GM19395 (cell line): ENCODE data around the gene S100A16.
"Not testable (repeated sequence)": the region's sequence is repeated elsewhere in the genome, so short reads cannot be mapped to it uniquely, and the experiment has no call there.

ENCODE experiments used
- ATAC-seq: cut with Tn5 transposase; IDR thresholded peaks from one replicate; pipeline ENCODE4 v1.9.1; 2021; ENCODE audit warnings: mild to moderate bottlenecking, moderate library complexity; ENCODE audit not compliant: unreplicated experiment

S100A16 gene

GRCh38 chr1:153588033-153588432 lies 24.9 kb downstream of the S100A16 start:
- not testable (repeated sequence) for ATAC-seq

- no peak for ATAC-seq
These were observed 25.6 kb downstream of the S100A16 start for GRCh38 chr1:153587314-153587713.

DNA sequence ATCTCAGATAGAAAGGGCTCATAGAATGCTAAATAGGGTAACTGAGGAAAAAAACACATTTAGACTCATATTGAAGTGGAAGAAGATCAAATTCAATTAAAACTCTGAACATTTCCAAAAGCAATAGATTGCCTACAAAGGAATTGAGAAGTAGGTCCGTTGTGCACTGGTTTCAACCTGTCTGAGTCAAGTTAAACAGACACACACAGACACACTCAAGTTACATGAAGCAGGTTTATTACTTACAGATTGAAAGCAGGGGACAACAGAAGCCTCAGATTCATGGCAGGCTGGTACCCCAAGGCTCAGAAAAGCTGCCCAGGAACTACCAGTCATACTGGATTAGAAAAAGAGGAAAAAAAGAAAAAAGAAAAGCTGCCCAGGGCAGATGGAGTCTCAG lies 26.6 kb downstream of the S100A16 start:
- ATAC-seq: no peak

DNA sequence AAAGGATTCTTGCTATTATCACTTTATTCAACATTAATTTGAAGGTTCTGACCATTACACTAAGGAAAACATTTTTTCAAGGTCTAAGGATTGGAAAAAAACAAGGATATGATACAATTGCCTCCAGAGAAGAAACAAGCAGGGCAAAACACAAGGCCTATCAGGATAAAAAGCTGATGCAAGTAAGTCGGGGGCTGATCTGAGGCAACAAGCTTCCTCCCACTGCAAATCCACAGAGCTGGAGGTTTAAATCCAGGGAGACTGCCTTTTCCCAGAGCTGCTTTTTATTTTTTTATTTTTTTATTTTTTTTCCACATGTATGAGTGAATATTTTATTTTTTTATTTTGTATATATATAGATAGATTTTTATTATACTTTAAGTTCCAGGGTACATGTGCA lies 27.9 kb downstream of the S100A16 start:
- no peak for ATAC-seq

DNA sequence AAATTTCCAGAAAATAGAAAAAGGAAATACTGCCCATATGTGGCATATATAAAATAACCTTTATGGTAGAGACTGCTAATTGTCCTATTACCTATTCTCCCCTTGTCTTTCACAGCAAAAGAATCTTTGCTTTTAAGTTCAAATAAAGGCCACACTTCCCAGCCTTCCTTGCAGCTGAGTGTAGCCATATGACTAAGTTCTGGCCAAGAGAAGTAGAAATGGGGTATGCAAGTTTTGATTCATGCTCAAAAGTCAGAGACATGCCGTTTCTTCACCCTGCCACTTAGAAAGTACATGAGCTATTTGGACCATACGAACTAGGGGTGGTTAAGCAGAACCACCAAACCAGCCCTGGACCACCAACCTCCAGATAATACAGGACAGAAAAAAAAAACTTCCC lies 29.0 kb downstream of the S100A16 start:
- ATAC-seq: no peak

- ATAC-seq: not testable (repeated sequence)
These were observed 29.4 kb downstream of the S100A16 start for GRCh38 chr1:153583514-153583913.

DNA sequence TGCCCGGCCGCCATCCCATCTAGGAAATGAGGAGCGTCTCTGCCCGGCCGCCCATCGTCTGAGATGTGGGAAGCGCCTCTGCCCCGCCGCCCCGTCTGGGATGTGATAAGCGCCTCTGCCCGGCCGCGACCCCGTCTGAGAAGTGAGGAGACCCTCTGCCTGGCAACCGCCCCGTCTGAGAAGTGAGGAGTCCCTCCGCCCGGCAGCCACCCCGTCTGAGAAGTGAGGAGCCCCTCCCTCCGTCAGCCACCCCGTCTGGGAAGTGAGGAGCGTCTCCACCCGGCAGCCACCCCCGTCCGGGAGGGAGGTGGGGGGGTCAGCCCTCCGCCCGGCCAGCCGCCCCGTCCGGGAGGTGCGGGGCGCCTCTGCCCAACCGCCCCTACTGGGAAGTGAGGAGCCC lies 30.1 kb downstream of the S100A16 start:
- not testable (repeated sequence) for ATAC-seq

GRCh38 chr1:153578936-153579335 lies 34.0 kb downstream of the S100A16 start:
- no peak for ATAC-seq

- no peak for ATAC-seq
These were observed 34.4 kb downstream of the S100A16 start for GRCh38 chr1:153578490-153578889.

DNA sequence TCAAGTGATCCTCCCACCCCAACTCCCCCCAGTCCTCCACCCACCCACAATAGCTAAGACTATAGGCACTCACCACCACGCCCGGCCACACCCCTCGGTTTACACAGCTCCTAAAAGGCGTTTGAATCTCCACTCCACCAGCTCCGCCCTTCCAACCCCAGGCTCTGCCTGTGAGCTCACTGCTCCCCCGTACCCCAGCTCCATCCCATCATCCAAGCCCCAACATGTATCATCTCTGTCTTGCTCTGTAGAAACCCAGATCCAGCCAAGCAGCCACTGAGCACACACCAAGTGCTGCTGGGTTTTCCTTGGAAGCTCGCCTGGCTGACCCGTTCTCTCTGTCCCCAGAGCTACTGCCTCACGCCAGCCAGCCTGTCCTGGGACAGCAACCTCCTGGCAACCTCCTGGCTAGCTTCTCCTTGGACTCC lies 35.3 kb downstream of the S100A16 start:
- ATAC-seq: no peak

DNA sequence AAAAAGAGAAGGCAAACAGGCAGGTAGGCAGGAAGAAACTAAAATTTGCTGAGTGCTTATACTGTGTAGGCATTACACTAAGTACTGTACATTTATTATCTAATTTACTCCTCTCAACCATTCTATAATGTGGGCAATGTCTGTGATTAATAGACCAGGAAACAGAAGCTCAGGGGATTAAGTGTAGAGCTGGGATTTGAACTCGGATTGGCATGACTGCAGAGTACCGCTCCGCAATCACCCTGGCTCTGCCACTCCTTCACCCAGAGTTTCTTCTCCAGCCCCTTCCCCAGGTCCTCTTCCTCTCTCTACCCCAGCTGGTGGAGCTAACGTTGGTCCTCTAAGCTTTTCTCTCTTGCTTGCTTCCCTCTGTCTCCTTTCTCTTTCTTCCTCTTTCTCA lies 35.8 kb downstream of the S100A16 start:
- ATAC-seq: no peak

DNA sequence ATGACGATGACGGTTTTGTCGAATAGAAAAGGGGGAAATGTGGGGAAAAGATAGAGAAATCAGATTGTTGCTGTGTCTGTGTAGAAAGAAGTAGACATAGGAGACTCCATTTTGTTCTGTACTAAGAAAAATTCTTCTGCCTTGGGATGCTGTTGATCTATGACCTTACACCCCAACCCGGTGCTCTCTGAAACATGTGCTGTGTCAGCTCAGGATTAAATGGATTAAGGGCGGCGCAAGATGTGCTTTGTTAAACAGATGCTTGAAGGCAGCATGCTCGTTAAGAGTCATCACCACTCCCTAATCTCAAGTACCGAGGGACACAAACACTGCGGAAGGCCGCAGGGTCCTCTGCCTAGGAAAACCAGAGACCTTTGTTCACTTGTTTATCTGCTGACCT lies 37.4 kb downstream of the S100A16 start:
- not testable (repeated sequence) for ATAC-seq

DNA sequence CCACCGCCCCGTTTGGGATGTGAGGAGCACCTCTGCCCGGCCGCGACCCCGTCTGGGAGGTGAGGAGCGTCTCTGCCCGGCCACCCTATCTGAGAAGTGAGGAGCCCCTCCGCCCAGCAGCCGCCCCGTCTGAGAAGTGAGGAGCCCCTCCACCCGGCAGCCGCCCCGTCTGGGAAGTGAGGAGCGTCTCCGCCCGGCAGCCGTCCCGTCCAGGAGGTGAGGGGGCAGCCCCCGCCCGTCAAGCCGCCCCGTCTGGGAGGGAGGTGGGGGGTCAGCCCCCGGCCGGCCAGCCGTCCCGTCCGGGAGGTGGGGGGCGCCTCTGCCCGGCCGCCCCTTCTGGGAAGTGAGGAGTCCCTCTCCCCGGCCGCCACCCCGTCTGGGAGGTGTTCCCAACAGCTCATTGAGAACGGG lies 37.9 kb downstream of the S100A16 start:
- not testable (repeated sequence) for ATAC-seq

- no peak for ATAC-seq
These were observed 39.6 kb downstream of the S100A16 start for GRCh38 chr1:153573351-153573750.

- no peak for ATAC-seq
These were observed 40.3 kb downstream of the S100A16 start for GRCh38 chr1:153572569-153573015.

GRCh38 chr1:153571706-153572105 lies 41.2 kb downstream of the S100A16 start:
- ATAC-seq: no peak

- ATAC-seq: no peak
These were observed 42.1 kb downstream of the S100A16 start for GRCh38 chr1:153570874-153571273.

DNA sequence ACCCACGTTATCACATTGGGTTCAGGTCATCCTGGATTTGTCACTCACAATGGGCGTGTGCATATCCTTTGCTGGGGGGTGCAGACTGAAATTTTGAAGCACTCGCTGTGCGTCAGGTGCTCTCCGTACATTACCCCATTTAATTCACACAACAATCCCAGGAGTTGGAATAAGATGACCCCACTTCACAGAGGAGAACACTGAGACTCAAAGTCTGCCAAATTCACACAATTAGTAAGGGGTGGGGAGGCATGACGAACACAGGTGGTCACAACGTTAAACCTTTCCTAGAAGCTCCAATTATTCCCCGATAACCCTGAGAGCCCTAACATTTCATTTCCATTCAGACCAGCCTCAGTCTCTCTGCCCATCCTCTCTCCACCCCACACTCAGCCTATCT lies 43.5 kb downstream of the S100A16 start:
- ATAC-seq: no peak

DNA sequence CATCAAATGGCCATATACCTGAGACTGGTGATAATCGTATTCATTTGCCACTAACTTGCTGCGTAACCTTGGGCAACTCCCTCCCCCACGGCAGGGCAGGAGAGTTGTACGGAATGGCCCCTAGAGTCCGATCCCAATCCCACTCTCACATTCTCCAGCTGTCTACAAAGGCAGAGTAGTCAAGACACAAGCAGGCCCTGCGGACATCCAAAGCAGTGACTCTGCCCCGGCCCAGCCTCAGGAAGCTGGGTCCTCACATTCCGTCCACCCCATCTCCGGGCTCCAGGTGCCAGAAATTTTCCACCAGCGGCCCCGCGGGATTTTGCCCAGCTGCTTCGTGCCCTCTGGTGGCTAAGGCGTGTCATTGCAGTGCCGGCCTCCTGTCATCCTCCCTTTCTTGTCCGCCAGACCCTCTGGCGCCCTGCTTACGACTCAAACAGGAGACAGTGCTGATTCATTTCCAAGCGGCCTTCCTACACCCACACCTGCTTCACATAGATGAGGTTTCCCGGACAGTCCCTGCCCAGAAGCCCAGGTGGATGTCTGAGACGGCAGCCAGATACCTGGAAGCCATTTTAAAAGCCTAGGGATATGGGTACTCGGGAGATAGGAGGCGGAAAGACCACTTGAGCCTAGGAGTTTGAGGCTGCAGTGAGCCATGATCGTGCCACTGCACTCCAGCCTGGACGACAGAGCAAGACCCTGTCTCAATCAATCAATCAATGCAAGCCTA lies 44.4 kb downstream of the S100A16 start:
- no peak for ATAC-seq

GRCh38 chr1:153567621-153568366 lies 45.1 kb downstream of the S100A16 start:
- no peak for ATAC-seq

DNA sequence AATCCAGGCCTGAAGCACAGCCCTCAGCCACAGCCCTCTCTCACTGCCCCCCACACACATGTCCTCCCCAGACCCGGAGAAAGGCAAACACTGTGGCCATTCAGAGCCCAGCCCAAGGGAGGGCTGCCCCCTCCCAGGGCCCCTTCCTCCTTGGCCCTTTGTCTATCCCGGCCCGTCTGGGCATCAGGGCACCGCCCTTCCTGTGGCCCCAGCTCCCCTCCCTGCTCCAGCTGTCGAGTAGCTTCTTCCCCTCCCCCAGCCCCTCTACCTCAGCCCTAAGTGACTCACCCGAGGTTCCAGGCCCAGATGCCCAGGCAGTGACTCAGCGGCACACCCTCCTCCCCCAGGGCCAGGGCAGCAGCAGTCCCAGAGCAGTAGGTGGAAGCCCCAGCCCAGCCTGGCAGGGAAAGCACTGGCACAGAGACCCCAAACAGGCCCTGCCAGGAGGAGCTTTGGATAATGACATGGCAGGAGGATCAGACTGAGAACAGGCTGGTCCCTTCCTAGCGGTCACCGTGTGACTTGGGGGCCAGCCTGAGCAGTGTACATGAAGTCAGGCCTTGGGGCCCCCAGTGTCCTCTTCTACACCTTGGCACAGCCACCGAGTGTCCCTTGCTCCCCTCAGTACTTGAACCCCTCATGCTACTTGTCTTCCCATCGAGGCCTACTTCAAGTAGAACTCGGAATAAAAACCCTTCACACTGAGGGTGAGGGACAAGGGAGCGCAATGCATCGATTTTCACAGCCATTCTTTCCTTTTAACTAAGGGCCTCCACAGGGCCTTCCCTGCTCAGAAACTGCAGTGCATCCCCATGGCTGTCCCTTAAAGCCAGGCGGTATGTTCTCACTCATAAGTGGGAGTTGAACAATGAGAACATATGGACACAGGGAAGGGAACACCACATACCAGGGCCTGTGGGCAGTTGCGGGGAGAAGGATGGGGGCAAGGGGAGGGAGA lies 46.2 kb downstream of the S100A16 start:
- no peak for ATAC-seq
